GM10248 (cell line): ENCODE data around the gene IL19.

Source experiments
- CTCF ChIA-PET: fragments of 300-600 bp; sonication (Branson Sonifier 250); formaldehyde crosslinking; extraction: SDS; loops from one replicate; lab custom pipeline; 2021; ENCODE audit warnings: antibody characterized with exemption; lab: Yijun Ruan, JAX
- POLR2A ChIA-PET: fragments of 350-650 bp; sonication (Branson Sonifier 250); formaldehyde crosslinking; extraction: SDS; loops from one replicate; lab custom pipeline; 2020; ENCODE audit warnings: antibody characterized with exemption; lab: Yijun Ruan, JAX
- DNase-seq: peaks from one replicate; pipeline ENCODE4 v3.0.0; 2012; ENCODE audit errors: extremely low spot score
- CTCF ChIP-seq: IDR thresholded peaks from 2 replicates; pipeline ENCODE4 v1.5.1; 2012; ENCODE audit warnings: mild to moderate bottlenecking, low read depth; ENCODE audit errors: extremely low read depth, missing control alignments, control extremely low read depth

The IL19 gene

GRCh38 chr1:206886831-206887230 lies 116.3 kb downstream of the IL19 start:
- TF ChIP-seq CTCF: no peak
- DNase-seq: no peak
- ChIA-PET CTCF (interaction anchor here (1.2 to 2.6 kb wide), 6 partner anchors 9 to 95 kb away, joined by 3 to 8 read pairs (median 4); no protein-coding TSS in a partner anchor), POLR2A (no interaction called here)

- no peak for DNase-seq
- no peak for TF ChIP-seq CTCF
- POLR2A ChIA-PET: no interaction called here
- CTCF ChIA-PET: interaction anchor here (1.2 to 2.6 kb wide), 6 partner anchors 10 to 153 kb away, joined by 3 to 7 read pairs (median 4); no protein-coding TSS in a partner anchor
Measured at GRCh38 chr1:206887701-206888100, 117.1 kb downstream of the IL19 start.

- no peak for TF ChIP-seq CTCF
- no peak for DNase-seq
- ChIA-PET POLR2A (interaction anchor here (0.6 kb wide), 1 partner anchor 31 kb away, joined by 4 read pairs; no protein-coding TSS in a partner anchor), CTCF (interaction anchor here (0.7 to 1.9 kb wide), 3 partner anchors 22 to 46 kb away, joined by 3 to 7 read pairs (median 3); partner anchors contain the start of gene IL20)
Measured at GRCh38 chr1:206890125-206891060, 119.8 kb downstream of the IL19 start.

- ChIA-PET CTCF (interaction anchor here (1.5 to 3.8 kb wide), 3 partner anchors 10 to 26 kb away, joined by 5 to 14 read pairs (median 7); partner anchors contain the start of gene IL20), POLR2A (no interaction called here)
- TF ChIP-seq CTCF: no peak
- DNase-seq: no peak
Measured at GRCh38 chr1:206891412-206891811, 120.8 kb downstream of the IL19 start.
